ENCODE measurements around the gene LRRC49. TPM values are rescaled to one million over a fixed set of nuclear protein-coding genes. Genes with fewer than 3 reads are reported as not detected.

LRRC49 gene
- total and polyA plus RNA-seq, 2 of the 13 experiments (the other 11 are each of a cell fraction or from before 2014, with no cell fraction given): 0.57 to 1.00 TPM

DNA sequence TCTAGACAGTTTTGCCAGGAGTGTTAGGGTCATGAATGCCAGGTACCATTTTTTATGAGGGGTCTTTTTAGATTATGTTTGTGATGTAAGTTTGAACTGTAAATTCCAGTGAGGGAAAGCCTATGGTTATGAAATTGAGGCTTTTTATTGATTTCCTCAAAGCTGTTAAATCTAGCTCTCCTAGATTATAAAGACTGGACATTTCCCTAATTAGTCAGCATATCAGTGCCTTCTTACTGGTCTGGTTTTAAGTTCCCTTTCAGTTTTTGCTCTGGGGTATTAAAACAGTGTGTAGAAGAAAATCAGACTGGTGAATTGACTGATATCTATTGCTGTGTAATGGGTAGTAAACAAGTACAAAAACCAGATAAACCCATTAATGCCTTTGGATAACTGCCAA lies 39.2 kb downstream of the LRRC49 start:
- in situ Hi-C loops (cut with HindIII; ENCODE audit: extremely low pct_ligation_motif_present, low pct_unique_long_range_greater_than_20kb) (no loop called here), intact Hi-C loops (cut with micrococcal nuclease; ENCODE audit: unreplicated experiment) (no loop called here)
- FAIRE-seq (no peak), ATAC-seq (no peak), DNase-seq (ENCODE audit: low spot score) (no peak)
- TF ChIP-seq ZNF317 (CRISPR knock-in tag; IDR thresholded peaks at IDR 0.05) (no peak), MEIS1 (CRISPR knock-in tag; IDR thresholded peaks at IDR 0.05; ENCODE audit: borderline replicate concordance) (no peak)
- H3K4me2 ChIP-seq (ENCODE audit: low read depth, low read length): no peak overlapping the region
- H3K9me3 ChIP-seq (ENCODE audit: low read length): no peaks in the 10 kb centered on the region
- no TSS peak for BruUV-seq (replicated peaks)
- H3K4me1 ChIP-seq (ENCODE audit: insufficient read depth, low read length): no peaks in the 10 kb centered on the region
- no peaks in the 10 kb centered on the region for H3K27me3 ChIP-seq (ENCODE audit: control insufficient read depth in 1 of 2, insufficient read depth in 2 of 2, low read length in 2 of 2)
- H3K4me3 ChIP-seq (replicated peaks in 1 of 3; ENCODE audit: insufficient read depth in 1 of 3, low read depth in 2 of 3, low read length in 3 of 3): no peak overlapping the region
- H3K27ac ChIP-seq (ENCODE audit: extremely low read length, insufficient read depth, low read length): no peak overlapping the region
- POLR2A ChIA-PET: no interaction called here
- H3K79me2 ChIP-seq (ENCODE audit: insufficient read depth, low read length): no peaks in the 10 kb centered on the region
- no peak overlapping the region for H2AFZ ChIP-seq (ENCODE audit: low read length)
- H3K36me3 ChIP-seq (replicated peaks in 1 of 2; ENCODE audit: control insufficient read depth in 1 of 2, insufficient read depth in 2 of 2, low read length in 2 of 2): no peaks in the 10 kb centered on the region
- H3K9ac ChIP-seq (ENCODE audit: insufficient read depth, low read depth, low read length): no peak overlapping the region
- H4K20me1 ChIP-seq (ENCODE audit: insufficient read depth, low read length): no peaks in the 10 kb centered on the region
- CTCF ChIA-PET (ENCODE audit: low intra/inter-chr PET ratio, low total read pairs): no interaction called here

DNA sequence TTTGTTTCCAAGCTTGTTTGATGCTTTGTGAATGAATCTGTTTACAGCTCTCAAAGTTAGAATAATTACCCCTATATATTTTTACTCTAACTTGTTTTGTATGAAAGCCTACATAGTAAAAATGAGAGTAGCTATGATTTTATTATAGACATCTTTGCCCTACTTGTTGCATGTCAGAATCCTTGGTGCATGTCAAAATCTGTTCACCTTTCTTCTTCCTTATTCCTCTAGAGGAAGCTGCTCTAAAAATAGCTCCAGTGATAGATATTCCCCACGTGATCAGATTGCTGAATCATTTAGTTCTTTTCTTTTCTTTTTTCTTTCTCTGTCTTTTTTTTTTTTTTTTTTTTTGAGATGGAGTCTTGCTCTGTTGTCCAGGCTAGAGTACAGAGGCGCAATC lies 39.8 kb downstream of the LRRC49 start:
- Histone ChIP-seq H3K9me3 (ENCODE audit: low read length) (no peaks in the 10 kb centered on the region), H3K4me1 (ENCODE audit: insufficient read depth, low read length) (no peaks in the 10 kb centered on the region), H2AFZ (ENCODE audit: low read length) (no peak overlapping the region), H4K20me1 (ENCODE audit: insufficient read depth, low read length) (no peaks in the 10 kb centered on the region), H3K27ac (ENCODE audit: extremely low read length, insufficient read depth, low read length) (no peak overlapping the region), H3K4me2 (ENCODE audit: low read depth, low read length) (no peak overlapping the region), H3K36me3 (replicated peaks in 1 of 2; ENCODE audit: control insufficient read depth in 1 of 2, insufficient read depth in 2 of 2, low read length in 2 of 2) (no peaks in the 10 kb centered on the region), H3K9ac (ENCODE audit: insufficient read depth, low read depth, low read length) (no peak overlapping the region), H3K4me3 (replicated peaks in 1 of 3; ENCODE audit: insufficient read depth in 1 of 3, low read depth in 2 of 3, low read length in 3 of 3) (no peak overlapping the region), H3K79me2 (ENCODE audit: insufficient read depth, low read length) (no peaks in the 10 kb centered on the region), H3K27me3 (ENCODE audit: control insufficient read depth in 1 of 2, insufficient read depth in 2 of 2, low read length in 2 of 2) (no peaks in the 10 kb centered on the region)
- DNase-seq (ENCODE audit: low spot score): no peak
- TF ChIP-seq, protein P1, sequence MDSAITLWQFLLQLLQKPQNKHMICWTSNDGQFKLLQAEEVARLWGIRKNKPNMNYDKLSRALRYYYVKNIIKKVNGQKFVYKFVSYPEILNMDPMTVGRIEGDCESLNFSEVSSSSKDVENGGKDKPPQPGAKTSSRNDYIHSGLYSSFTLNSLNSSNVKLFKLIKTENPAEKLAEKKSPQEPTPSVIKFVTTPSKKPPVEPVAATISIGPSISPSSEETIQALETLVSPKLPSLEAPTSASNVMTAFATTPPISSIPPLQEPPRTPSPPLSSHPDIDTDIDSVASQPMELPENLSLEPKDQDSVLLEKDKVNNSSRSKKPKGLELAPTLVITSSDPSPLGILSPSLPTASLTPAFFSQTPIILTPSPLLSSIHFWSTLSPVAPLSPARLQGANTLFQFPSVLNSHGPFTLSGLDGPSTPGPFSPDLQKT (CRISPR knock-in tag; IDR thresholded peaks at IDR 0.05; ENCODE audit: borderline replicate concordance): no peak
- TF ChIP-seq ZNF326 (CRISPR knock-in tag; IDR thresholded peaks at IDR 0.05; ENCODE audit: borderline replicate concordance) (no peak), ZNF207 (IDR thresholded peaks at IDR 0.05; ENCODE audit: borderline replicate concordance) (no peak), MAFF (IDR thresholded peaks at IDR 0.05; ENCODE audit: low read depth, low read length) (no peak), XRCC5 (optimal IDR thresholded peaks at IDR 0.05; ENCODE audit: low read length) (no peak), ZBTB42 (CRISPR knock-in tag; IDR thresholded peaks at IDR 0.05) (no peak), ZNF598 (CRISPR knock-in tag; IDR thresholded peaks at IDR 0.05; ENCODE audit: borderline replicate concordance) (no peak)
- FAIRE-seq: no peak
- intact Hi-C loops (cut with micrococcal nuclease; ENCODE audit: unreplicated experiment) (no loop called here), in situ Hi-C loops (cut with HindIII; ENCODE audit: extremely low pct_ligation_motif_present, low pct_unique_long_range_greater_than_20kb) (no loop called here)
- WGBS (ENCODE audit: low lambda C conversion rate): 46% methylated on average over 2 of the region's 2 CpGs
- ATAC-seq: no peak
- CTCF ChIA-PET (ENCODE audit: low intra/inter-chr PET ratio, low total read pairs): no interaction called here
- POLR2A ChIA-PET: no interaction called here
- BruUV-seq (replicated peaks): no TSS peak

Data from HepG2 (cell line).